GM19468 (cell line): Measurements from ENCODE around the gene ZNF426.
"Not testable (repeated sequence)": the region's sequence is repeated elsewhere in the genome, so short reads cannot be mapped to it uniquely, and the experiment has no call there.

ENCODE experiments used
- ATAC-seq: cut with Tn5 transposase; IDR thresholded peaks from one replicate; pipeline ENCODE4 v1.9.1; 2021; ENCODE audit warnings: mild to moderate bottlenecking, moderate library complexity, moderate number of reproducible peaks; ENCODE audit not compliant: unreplicated experiment; ENCODE audit errors: extremely low read depth

ZNF426 gene

GRCh38 chr19:9538183-9539058, at the start of gene ZNF426:
ZNF426 (minus strand) TSS chr19:9538645; CDS start chr19:9536232, 2,413 bp downstream.
- ATAC-seq = peak; percentile 52

GRCh38 chr19:9586764-9587163, 48.3 kb upstream of the ZNF426 start:
- no peak for ATAC-seq

DNA sequence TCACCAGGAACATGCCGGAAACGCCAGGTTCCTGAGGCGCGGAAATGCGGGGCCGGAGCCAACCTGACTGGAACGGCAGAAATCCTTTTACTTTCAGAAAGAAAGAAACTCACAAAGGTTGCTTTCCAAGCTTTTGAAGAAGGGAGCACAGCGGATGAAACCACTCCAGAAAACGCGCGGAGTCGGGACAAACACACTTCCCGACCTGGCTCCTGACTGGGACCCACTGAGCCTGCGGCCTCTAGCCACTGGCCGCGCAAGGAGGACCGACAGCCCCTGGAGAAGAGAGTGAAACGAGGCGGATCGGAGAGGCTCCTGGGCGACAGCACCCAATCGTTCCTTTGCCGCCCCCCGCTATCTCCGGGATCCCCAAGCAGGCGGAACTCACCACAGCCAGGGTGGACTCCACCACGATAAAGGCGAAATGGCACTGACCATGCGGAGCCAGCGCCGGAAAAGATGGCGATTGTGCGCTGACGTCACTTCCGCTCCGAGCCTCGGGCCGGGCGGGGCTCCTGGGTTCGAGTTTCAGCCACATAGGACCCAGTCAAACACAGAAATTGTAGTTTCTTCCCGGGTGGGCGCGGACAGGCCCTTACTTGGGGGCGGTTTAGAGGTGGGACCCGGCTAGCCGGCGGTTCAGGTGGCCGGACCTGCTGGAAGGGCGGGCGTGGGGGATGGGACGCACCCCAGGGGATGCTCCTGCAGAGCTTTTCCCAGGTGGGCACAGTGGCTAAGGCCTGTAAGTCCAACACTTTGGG, 45.8 kb upstream of the ZNF426 start, which contains the start of gene ZNF121:
Gene ZNF121 (minus strand): TSS at position 432 of the 761 bp plus-strand sequence. CDS start 16,407 bp downstream, outside the sequence.
- peak; percentile 39 for ATAC-seq

- not testable (repeated sequence) for ATAC-seq
Observed at GRCh38 chr19:9582081-9582725, 43.8 kb upstream of the ZNF426 start.

DNA sequence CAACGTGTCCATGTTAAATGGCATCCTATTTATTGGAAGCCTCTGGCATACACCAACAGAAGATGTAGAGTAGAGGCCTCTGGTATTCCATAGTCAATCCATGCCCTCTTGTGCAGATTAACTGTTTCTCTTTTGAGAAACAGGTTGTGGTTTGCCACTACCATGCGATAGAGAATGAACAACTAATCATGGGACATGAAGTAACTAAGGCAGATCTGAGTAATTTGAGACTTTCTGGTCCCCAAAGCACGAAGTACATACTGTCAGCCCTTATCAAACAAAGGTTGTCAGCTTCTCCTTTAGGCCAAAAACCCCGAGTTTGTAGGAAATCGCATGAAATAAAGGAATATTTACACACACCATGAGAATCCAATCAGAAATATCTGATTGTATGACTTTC, 42.3 kb upstream of the ZNF426 start:
- no peak for ATAC-seq

DNA sequence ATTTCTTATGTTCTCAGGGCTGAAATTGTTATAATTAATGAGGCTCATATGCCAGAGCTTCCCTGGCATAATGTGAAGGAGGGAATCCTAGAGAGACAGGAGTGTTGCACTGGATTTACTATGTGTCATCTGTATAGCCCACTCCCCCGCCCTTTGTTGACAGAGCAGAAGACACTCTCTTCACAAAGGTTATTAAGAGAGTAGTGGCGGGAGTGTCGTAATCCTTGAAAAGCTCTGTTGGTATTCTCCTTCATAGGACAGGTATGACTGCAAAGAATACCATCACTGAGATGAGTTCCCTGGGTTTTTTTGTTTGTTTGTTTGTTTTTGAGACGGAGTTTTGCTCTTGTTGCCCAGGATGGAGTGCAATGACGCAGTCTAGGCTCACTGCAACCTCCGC, 31.8 kb upstream of the ZNF426 start:
- no peak for ATAC-seq

DNA sequence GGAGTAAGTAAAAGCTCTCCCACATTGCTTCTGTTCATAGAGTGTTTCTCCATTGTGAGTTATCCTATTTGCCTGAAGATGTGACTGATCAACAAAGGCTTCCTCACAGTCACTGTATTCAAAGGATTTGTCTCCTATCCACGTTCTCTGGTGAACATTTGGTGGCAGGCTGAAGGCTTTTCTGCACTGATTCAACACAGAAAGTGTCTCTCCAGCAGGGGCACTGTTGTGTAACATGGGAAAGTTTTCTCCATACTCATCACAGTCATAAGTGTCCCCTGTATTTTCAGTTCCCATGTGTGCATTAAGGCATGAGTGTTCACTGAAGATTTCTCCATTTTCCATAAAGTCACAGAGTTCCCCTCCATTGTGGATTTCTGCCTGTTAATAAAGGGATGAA, 28.3 kb upstream of the ZNF426 start:
- no peak for ATAC-seq

DNA sequence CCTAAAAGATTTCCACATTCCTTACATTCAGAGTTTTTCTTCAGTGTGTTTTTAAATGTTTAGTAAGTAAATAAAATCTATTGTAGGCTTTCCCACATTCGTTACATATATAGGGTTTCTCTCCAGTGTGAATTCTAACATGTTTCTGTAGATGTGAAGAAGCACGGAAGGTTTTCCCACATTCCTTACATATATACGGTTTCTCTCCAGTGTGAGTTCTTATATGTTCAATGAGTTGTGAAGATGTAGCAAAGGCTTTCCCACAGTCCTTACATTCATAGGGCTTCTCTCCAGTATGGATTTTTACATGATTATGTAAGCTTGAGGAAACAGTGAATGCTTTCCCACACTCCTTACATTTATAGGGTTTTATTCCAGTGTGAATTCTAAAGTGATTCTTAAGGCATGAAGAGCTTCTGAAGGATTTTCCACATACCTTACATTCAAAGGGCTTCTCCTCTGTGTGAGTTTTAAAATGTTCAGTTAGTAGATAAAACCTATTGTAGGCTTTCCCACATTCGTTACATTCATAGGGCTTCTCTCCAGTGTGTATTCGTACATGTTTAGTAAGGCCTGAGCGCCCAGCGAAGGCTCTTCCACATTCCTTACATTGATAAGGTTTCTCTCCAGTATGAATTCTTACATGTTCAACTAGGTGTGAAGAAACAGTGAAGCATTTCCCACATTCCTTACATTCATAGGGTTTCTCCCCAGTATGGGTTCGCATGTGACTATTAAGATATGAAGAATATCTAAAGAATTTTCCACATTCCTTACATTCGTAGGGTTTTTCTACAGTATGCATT, 27.7 kb upstream of the ZNF426 start:
- ATAC-seq = no peak

DNA sequence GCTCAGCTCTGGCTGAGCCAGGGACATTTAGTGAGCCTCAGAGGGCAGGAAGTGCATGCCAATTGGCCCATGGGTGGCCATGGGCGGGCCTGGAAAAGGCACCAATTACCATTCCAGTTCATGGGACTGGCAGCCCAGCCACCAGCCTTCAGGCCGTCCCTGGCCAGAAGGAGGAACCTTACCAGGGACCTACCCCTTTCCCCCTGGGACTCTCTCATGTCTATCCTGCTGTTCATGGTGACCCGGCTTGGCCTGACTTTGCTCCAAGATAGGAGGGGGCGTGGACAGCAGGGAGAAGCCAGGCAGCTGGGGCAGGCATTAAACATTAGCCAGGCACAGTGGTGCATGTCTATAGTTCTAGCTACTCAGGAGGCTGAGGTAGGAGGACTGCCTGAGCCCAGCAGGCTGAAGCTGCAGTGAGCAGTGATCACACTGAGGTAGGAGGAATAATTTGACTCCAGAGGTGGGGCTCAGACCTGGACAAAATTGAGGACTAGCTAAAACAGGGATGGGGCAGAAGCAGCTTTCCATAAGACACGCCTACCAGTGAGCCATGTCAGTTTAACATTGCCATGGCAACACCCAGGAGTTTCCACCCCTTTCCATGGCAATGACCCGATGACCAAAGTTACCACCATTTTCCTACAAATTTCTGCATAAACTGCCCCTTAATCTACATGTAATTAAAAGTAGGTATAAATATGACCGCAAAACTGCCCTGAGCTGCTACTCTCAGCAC, 14.3 kb upstream of the ZNF426 start:
- no peak for ATAC-seq

- ATAC-seq = no peak
Observed at GRCh38 chr19:9547870-9548269, 9.4 kb upstream of the ZNF426 start.

GRCh38 chr19:9541281-9541680, 2.8 kb upstream of the ZNF426 start:
- ATAC-seq = not testable (repeated sequence)

DNA sequence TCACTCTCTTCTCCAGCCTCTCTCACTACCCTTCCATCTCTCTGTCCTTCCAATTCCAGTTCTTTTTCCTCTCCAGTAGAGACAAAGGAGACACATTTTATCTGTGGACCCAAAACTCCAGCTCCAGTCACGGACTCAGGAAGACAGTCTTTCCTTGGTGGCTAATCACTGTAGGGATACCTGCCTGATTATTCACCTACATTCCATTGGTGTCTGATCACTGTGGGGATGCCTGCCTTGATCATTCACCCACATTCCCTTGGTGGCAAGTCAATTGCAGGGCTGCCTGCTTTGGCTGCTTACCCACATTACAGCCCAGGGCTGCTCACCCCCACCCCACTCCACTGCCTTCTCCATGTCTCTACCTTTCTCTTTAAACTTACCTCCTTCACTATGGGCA, 1.5 kb upstream of the ZNF426 start:
- ATAC-seq = not testable (repeated sequence)

DNA sequence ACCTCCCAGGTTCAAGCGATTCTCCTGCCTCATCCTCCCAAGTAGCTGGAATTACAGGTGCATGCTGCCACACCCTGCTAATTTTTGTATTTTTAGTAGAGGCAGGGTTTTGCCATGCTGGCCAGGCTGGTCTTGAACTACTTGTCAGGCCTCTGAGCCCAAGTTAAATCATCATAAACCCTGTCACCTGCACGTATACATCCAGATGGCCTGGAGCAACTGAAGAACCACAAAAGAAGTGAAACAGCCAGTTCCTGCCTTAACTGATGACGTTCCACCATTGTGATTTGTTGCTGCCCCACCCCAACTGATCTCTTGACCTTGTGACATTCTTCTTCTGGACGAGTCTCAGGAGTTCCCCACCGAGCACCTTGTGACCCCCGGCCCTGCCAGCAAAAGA, 756 bp upstream of the ZNF426 start:
- ATAC-seq = not testable (repeated sequence)

DNA sequence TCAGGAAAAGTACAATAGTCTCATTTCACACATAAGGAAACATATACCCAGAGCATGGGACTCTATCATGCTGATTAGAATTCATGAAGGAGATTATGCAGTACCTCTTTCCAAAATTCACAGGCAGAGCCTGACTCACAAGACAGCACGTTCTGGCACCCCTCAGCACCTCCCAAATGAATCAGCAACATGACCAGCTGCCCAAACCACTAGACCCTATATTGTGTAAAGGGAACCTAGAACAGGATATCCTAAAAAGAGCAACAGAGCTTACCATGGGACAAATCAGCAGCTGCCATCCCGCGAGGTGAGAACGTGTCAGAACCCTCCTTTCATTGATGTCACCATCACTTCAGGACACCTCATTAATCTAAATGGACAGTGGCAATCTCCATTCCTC, 2.5 kb downstream of the ZNF426 start:
- ATAC-seq = no peak

- ATAC-seq = no peak
Observed at GRCh38 chr19:9531933-9532332, 6.5 kb downstream of the ZNF426 start.

DNA sequence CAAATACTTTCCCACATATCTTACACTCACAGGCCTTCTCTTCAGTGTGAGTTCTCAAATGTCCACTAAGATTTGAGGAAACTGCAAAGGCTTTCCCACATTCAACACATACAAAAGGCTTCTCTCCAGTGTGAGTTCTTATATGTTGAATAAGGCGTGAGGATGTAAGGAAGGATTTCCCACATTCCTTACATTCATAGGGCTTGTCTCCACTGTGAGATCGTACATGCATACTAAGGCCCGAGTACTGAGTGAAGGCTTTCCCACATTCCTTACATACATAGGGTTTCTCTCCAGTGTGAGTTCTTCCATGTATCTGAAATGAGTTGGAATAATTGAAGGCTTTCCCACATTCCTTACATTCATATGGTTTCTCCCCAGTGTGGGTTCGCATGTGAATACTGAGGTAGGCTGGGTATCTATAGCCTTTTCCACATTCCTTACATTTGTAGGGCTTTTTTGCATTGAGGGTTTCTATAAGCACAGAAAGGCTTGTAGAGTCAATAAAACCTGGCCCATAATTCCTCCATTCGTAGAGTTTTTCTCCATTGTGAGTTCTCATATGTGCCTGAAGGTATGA, 9.6 kb downstream of the ZNF426 start:
- ATAC-seq = no peak

- no peak for ATAC-seq
Observed at GRCh38 chr19:9523885-9524474, 14.5 kb downstream of the ZNF426 start.

- ATAC-seq = no peak
Observed at GRCh38 chr19:9507285-9507684, 31.2 kb downstream of the ZNF426 start.
